Measurements from ENCODE around the gene HPSE2. TPM values are rescaled to one million over a fixed set of nuclear protein-coding genes. Genes with fewer than 3 reads are reported as not detected.

HPSE2 gene
- total and polyA plus RNA-seq, 4 donors = 0.05 TPM; not detected in 3

- Histone ChIP-seq H3K4me3 (ENCODE audit: low read depth in 1 of 3, low read length in 3 of 3) (no peak overlapping the region), H3K27me3 (ENCODE audit: control insufficient read depth in 4 of 4, insufficient read depth in 4 of 4, low read length in 3 of 4) (no peaks in the 10 kb centered on the region), H3K4me1 (ENCODE audit: control insufficient read depth in 4 of 4, insufficient read depth in 4 of 4, low read length in 3 of 4) (no peaks in the 10 kb centered on the region), H3K27ac (ENCODE audit: low read depth in 1 of 2, low read length in 2 of 2) (no peak overlapping the region), H3K9ac (ENCODE audit: low read depth in 1 of 2, low read length in 2 of 2) (no peak overlapping the region), H3K36me3 (ENCODE audit: control insufficient read depth in 4 of 4, insufficient read depth in 3 of 4, low read depth in 1 of 4, low read length in 3 of 4) (no peaks in the 10 kb centered on the region), H3K9me3 (ENCODE audit: control insufficient read depth in 4 of 4, low read length in 3 of 4) (no peaks in the 10 kb centered on the region)
- DNase-seq (ENCODE audit: low spot score) = no peak
- 53% methylated on average over 2 of the region's 2 CpGs for WGBS
- TF ChIP-seq CTCF (IDR thresholded peaks at IDR 0.05; ENCODE audit: low read depth, low read length, missing input control) (no peak), JUND (IDR thresholded peaks at IDR 0.05) (no peak), RAD21 (IDR thresholded peaks at IDR 0.05) (no peak), RXRA (IDR thresholded peaks at IDR 0.05) (no peak), FOXA2 (IDR thresholded peaks at IDR 0.05) (no peak)
Observed at GRCh38 chr10:99170116-99170675, 65.5 kb downstream of the HPSE2 start.

- H3K4me1 ChIP-seq (ENCODE audit: control insufficient read depth in 4 of 4, insufficient read depth in 4 of 4, low read length in 3 of 4) = no peaks in the 10 kb centered on the region
- no peak for TF ChIP-seq CTCF (IDR thresholded peaks at IDR 0.05; ENCODE audit: low read depth, low read length, missing input control)
- no peak for TF ChIP-seq JUND (IDR thresholded peaks at IDR 0.05)
- TF ChIP-seq FOXA1 (IDR thresholded peaks at IDR 0.05) = no peak
- TF ChIP-seq YY1 (IDR thresholded peaks at IDR 0.05) = no peak
- TF ChIP-seq HNF4A (conservative IDR thresholded peaks at IDR 0.05) = no peak
- no peak for TF ChIP-seq RXRA (IDR thresholded peaks at IDR 0.05)
- no peaks in the 10 kb centered on the region for H3K27me3 ChIP-seq (ENCODE audit: control insufficient read depth in 4 of 4, insufficient read depth in 4 of 4, low read length in 3 of 4)
- no peak for DNase-seq (ENCODE audit: low spot score)
- H3K36me3 ChIP-seq (ENCODE audit: control insufficient read depth in 4 of 4, insufficient read depth in 3 of 4, low read depth in 1 of 4, low read length in 3 of 4) = no peaks in the 10 kb centered on the region
- no peak overlapping the region for H3K4me3 ChIP-seq (ENCODE audit: low read depth in 1 of 3, low read length in 3 of 3)
- no peaks in the 10 kb centered on the region for H3K9me3 ChIP-seq (ENCODE audit: control insufficient read depth in 4 of 4, low read length in 3 of 4)
- H3K9ac ChIP-seq (ENCODE audit: low read depth in 1 of 2, low read length in 2 of 2) = no peak overlapping the region
- no peak overlapping the region for H3K27ac ChIP-seq (ENCODE audit: low read depth in 1 of 2, low read length in 2 of 2)
- 77% methylated on average over 4 of the region's 4 CpGs for WGBS
Observed at GRCh38 chr10:99161165-99161564, 74.5 kb downstream of the HPSE2 start.

- 57% methylated on average over 2 of the region's 2 CpGs for WGBS
- no peak overlapping the region for H3K27ac ChIP-seq (ENCODE audit: low read depth in 1 of 2, low read length in 2 of 2)
- no peak for TF ChIP-seq SP1 (IDR thresholded peaks at IDR 0.05)
- TF ChIP-seq MAX (IDR thresholded peaks at IDR 0.05) = no peak
- DNase-seq (ENCODE audit: low spot score) = no peak
- no peaks in the 10 kb centered on the region for H3K27me3 ChIP-seq (ENCODE audit: control insufficient read depth in 4 of 4, insufficient read depth in 4 of 4, low read length in 3 of 4)
- no peak overlapping the region for H3K9ac ChIP-seq (ENCODE audit: low read depth in 1 of 2, low read length in 2 of 2)
- no peaks in the 10 kb centered on the region for H3K4me1 ChIP-seq (ENCODE audit: control insufficient read depth in 4 of 4, insufficient read depth in 4 of 4, low read length in 3 of 4)
- H3K4me3 ChIP-seq (ENCODE audit: low read depth in 1 of 3, low read length in 3 of 3) = no peak overlapping the region
- no peaks in the 10 kb centered on the region for H3K9me3 ChIP-seq (ENCODE audit: control insufficient read depth in 4 of 4, low read length in 3 of 4)
- no peaks in the 10 kb centered on the region for H3K36me3 ChIP-seq (ENCODE audit: control insufficient read depth in 4 of 4, insufficient read depth in 3 of 4, low read depth in 1 of 4, low read length in 3 of 4)
Observed at GRCh38 chr10:99143651-99144050, 92.0 kb downstream of the HPSE2 start.
